ENCODE data around the gene ERFL.

The ERFL gene

GRCh38 chr19:41928754-41929535 lies 696 bp upstream of the ERFL start (continued):
- no peak for TF ChIP-seq ZNF488 (tag by site-specific recombination; IDR thresholded peaks at IDR 0.05)
- TF ChIP-seq ZNF580 (tag by site-specific recombination; IDR thresholded peaks at IDR 0.05), result peak; percentile 45; the same call in 1 of the 2 replicates
- peak; percentile 32; the same call in 1 of the 2 replicates for TF ChIP-seq ZNF398 (tag by site-specific recombination; IDR thresholded peaks at IDR 0.05)
- TF ChIP-seq ZNF785 (tag by site-specific recombination; IDR thresholded peaks at IDR 0.05), result peak; percentile 84; the same call in 1 of the 2 replicates
- TF ChIP-seq ZNF311 (tag by site-specific recombination; IDR thresholded peaks at IDR 0.05; ENCODE audit: borderline replicate concordance), result peak; percentile 71; the same call in 1 of the 2 replicates
- no peak for TF ChIP-seq PRDM2 (tag by site-specific recombination; IDR thresholded peaks at IDR 0.05; ENCODE audit: borderline replicate concordance)
- TF ChIP-seq KLF10 (tag by site-specific recombination; IDR thresholded peaks at IDR 0.05), result no peak
- TF ChIP-seq ZNF664 (tag by site-specific recombination; IDR thresholded peaks at IDR 0.05), result no peak
- peak; percentile 40; the same call in 1 of the 2 replicates for TF ChIP-seq ZNF133 (tag by site-specific recombination; IDR thresholded peaks at IDR 0.05)
- TF ChIP-seq ZNF157 (tag by site-specific recombination; IDR thresholded peaks at IDR 0.05), result peak; percentile 44; the same call in 1 of the 2 replicates
- TF ChIP-seq ZNF830 (tag by site-specific recombination; IDR thresholded peaks at IDR 0.05; ENCODE audit: low read depth), result no peak
- TF ChIP-seq AEBP2 (tag by site-specific recombination; IDR thresholded peaks at IDR 0.05; ENCODE audit: borderline replicate concordance), result no peak
- peak; percentile 97 for TF ChIP-seq ZNF280C (tag by site-specific recombination; IDR thresholded peaks at IDR 0.05)
- TF ChIP-seq ZSCAN16 (tag by site-specific recombination; IDR thresholded peaks at IDR 0.05), result no peak
- no peak for TF ChIP-seq ZNF140 (tag by site-specific recombination; IDR thresholded peaks at IDR 0.05)
- TF ChIP-seq KLF1 (tag by site-specific recombination; IDR thresholded peaks at IDR 0.05), result peak; percentile 86
- TF ChIP-seq ZNF510 (tag by site-specific recombination; IDR thresholded peaks at IDR 0.05; ENCODE audit: insufficient replicate concordance), result no peak
- no peak for TF ChIP-seq PBX3 (CRISPR knock-in tag; IDR thresholded peaks at IDR 0.05)
- TF ChIP-seq ZNF266 (tag by site-specific recombination; IDR thresholded peaks at IDR 0.05; ENCODE audit: low read depth), result peak; percentile 49
- no peak for TF ChIP-seq PRDM1 (tag by site-specific recombination; IDR thresholded peaks at IDR 0.05)
- TF ChIP-seq ZNF548 (tag by site-specific recombination; IDR thresholded peaks at IDR 0.05), result no peak
- TF ChIP-seq SP7 (tag by site-specific recombination; IDR thresholded peaks at IDR 0.05), result peak; percentile 63; the same call in 1 of the 2 replicates
- peak; percentile 26; the same call in 1 of the 2 replicates for TF ChIP-seq GFI1B (tag by site-specific recombination; IDR thresholded peaks at IDR 0.05)
- no peak; the same call in 1 of the 2 replicates for TF ChIP-seq ZNF423 (tag by site-specific recombination; IDR thresholded peaks at IDR 0.05)
- TF ChIP-seq KLF16 (tag by site-specific recombination; IDR thresholded peaks at IDR 0.05), result no peak
